IPS-NIHi7 (cell line): ENCODE results near the gene POLR1G.
A peak's percentile ranks its signal among the peaks of the same experiment; 100 is the strongest.

Experiments
- DNase-seq: peaks from one replicate; pipeline ENCODE4 v3.0.0; 2012; ENCODE audit warnings: mixed read lengths; ENCODE audit errors: extremely low spot score

POLR1G gene

GRCh38 chr19:45446295-45446694, 39.9 kb downstream of the POLR1G start:
- DNase-seq: no peak

- no peak for DNase-seq
Measured at GRCh38 chr19:45446944-45447343, 40.5 kb downstream of the POLR1G start.

GRCh38 chr19:45448425-45448756, 41.9 kb downstream of the POLR1G start:
- no peak for DNase-seq

GRCh38 chr19:45448887-45449299, 42.4 kb downstream of the POLR1G start:
- DNase-seq: no peak

GRCh38 chr19:45450012-45450333, 43.5 kb downstream of the POLR1G start:
- no peak for DNase-seq

- no peak for DNase-seq
Measured at GRCh38 chr19:45451131-45451849, 44.8 kb downstream of the POLR1G start.

GRCh38 chr19:45451850-45452387, 45.5 kb downstream of the POLR1G start:
- DNase-seq: no peak

GRCh38 chr19:45455707-45456499, 49.5 kb downstream of the POLR1G start:
- DNase-seq: peak; percentile 85

GRCh38 chr19:45456500-45456815, 50.0 kb downstream of the POLR1G start:
- no peak for DNase-seq

- no peak for DNase-seq
Measured at GRCh38 chr19:45457776-45458175, 51.3 kb downstream of the POLR1G start.
